Adrenal gland (tissue), 5 donors: Measurements from ENCODE around the gene ICAM2.

ENCODE experiments used
- CTCF ChIP-seq, 6 experiments: fragments of 450-650 bp in 4 of 6; fragments of 200-600 bp in 2 of 6; sonication (generic) in 1 of 6; IDR thresholded peaks; 1 replicate in 5 of 6; 2 replicates in 1 of 6; pipeline versions ENCODE4 v1.5.1 to v1.8.0; 2016 to 2021; ENCODE audit warnings: antibody characterized with exemption in 6 of 6, mild to moderate bottlenecking in 2 of 6, moderate library complexity in 1 of 6
- POLR2A ChIP-seq, 2 donors: fragments of 450-650 bp; IDR thresholded peaks; one replicate each; pipeline ENCODE4 v1.6.1; 2017; ENCODE audit warnings: antibody characterized with exemption in 2 of 2, mild to moderate bottlenecking in 2 of 2, moderate library complexity in 1 of 2
- donor health status: DM: no; HTN: no; CAD: no.

- TF ChIP-seq POLR2A (IDR thresholded peaks at IDR 0.05) (no peak), CTCF (IDR thresholded peaks at IDR 0.05) (no peak)
Measured at GRCh38 chr17:64022611-64023063, 2.2 kb upstream of the ICAM2 start.
